ENCODE results near the gene SREK1. TPM values are rescaled to one million over a fixed set of nuclear protein-coding genes. Genes with fewer than 3 reads are reported as not detected.

The SREK1 gene
- total RNA-seq, 2 donors from 2014 or later: 65.2 to 67.5 TPM

DNA sequence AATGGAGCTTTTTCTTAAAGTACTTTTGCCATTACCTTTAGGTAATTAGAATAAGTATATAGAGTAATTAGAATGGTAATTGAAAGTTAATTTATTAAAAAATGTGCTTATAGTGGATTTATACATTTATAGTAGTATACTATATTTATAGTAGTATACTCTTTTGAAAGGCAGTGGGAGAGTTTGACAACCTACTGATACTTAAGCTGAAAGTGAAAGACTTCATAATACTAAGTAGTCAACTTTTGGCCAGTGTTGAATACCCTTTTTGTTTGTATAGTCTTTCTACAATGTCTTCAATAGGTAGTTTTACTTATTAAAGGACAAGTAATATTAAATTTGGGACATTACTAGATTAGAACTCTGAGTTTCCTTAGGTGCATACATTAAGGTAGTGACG lies 12.9 kb downstream of the SREK1 start:
- H3K4me1 ChIP-seq (replicated peaks): no peaks in the 10 kb centered on the region
- no peak for TF ChIP-seq POLR2A (IDR thresholded peaks at IDR 0.05)
- TF ChIP-seq POLR2AphosphoS5 (IDR thresholded peaks at IDR 0.05): no peak
- TF ChIP-seq, protein P1, sequence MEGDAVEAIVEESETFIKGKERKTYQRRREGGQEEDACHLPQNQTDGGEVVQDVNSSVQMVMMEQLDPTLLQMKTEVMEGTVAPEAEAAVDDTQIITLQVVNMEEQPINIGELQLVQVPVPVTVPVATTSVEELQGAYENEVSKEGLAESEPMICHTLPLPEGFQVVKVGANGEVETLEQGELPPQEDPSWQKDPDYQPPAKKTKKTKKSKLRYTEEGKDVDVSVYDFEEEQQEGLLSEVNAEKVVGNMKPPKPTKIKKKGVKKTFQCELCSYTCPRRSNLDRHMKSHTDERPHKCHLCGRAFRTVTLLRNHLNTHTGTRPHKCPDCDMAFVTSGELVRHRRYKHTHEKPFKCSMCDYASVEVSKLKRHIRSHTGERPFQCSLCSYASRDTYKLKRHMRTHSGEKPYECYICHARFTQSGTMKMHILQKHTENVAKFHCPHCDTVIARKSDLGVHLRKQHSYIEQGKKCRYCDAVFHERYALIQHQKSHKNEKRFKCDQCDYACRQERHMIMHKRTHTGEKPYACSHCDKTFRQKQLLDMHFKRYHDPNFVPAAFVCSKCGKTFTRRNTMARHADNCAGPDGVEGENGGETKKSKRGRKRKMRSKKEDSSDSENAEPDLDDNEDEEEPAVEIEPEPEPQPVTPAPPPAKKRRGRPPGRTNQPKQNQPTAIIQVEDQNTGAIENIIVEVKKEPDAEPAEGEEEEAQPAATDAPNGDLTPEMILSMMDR (IDR thresholded peaks at IDR 0.05): no peak
- WGBS: 94% methylated on average over 1 of the region's 1 CpG
- H3K36me3 ChIP-seq: no peaks in the 10 kb centered on the region
- H3K4me3 ChIP-seq: no peak overlapping the region
- DNase-seq (ENCODE audit: low spot score): no peak
- H3K9me3 ChIP-seq: no peaks in the 10 kb centered on the region
- intact Hi-C loops (cut with DNase I): no loop called here
- H3K27me3 ChIP-seq (replicated peaks; ENCODE audit: insufficient read depth): no peaks in the 10 kb centered on the region
- no peak overlapping the region for H3K27ac ChIP-seq

DNA sequence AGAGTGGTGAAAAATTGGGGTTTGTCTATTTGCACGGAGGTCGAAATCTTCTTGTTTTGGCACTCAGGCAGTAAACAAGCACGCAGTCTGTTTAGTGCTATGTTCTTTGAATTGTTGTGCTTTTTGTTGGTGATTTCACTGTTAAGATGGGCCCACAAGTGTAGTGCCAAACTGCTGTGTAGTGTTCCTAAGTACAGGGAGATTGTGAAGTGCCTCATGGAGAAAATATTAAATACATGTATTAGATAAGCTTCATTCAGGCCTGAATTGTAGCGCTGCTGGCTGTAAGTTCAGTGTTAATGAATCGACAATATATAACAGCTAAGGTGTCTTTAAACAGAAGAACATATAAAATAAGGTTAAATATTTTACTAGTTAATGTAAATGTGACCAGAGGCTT lies 17.3 kb downstream of the SREK1 start:
- intact Hi-C loops (cut with DNase I): no loop called here

DNA sequence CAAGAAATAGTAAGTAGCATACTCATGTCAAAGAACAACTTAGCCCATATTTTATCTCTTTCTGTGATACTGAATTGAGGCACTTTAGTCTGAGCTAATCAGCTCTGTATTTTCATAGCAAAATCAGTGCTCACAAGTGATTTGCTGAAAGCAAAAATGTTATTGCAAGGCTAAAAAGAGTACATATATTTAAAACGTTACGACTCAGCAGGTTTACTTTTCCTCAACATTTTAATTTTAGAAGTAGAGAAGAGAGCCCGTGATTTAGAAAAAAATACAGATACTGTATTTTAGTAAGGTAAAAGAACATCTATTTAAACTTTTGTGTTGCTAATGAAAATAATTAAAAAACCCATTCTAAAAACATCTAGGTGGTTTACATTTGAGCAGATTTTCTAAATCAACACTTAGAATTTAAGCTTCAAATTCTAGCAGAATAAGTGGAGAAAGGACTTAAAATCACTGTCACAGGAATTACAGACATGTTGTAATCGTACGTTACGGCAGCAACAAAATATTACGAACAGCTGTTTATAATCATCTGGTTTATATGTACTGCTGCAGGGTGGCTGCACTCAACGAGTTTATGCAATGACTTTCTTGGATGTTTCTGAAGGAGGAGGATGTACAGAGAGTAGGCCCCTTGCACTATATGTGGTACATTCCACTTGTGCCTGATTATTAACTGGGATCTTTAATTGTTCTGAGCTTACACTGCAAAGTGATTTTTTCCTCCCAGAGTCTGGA lies 20.1 kb downstream of the SREK1 start:
- H3K9me3 ChIP-seq: no peaks in the 10 kb centered on the region
- H3K36me3 ChIP-seq: peaks cover 3 to 10% of the 10 kb centered on the region in 2 donors
- TF ChIP-seq POLR2A (IDR thresholded peaks at IDR 0.05) (no peak), POLR2AphosphoS5 (IDR thresholded peaks at IDR 0.05) (no peak)
- TF ChIP-seq, protein P1 (IDR thresholded peaks at IDR 0.05): no peak
- no peaks in the 10 kb centered on the region for H3K27me3 ChIP-seq (replicated peaks; ENCODE audit: insufficient read depth)
- H3K27ac ChIP-seq: no peak overlapping the region
- DNase-seq (ENCODE audit: low spot score): no peak
- intact Hi-C loops (cut with DNase I): no loop called here
- H3K4me1 ChIP-seq (replicated peaks): no peaks in the 10 kb centered on the region
- no peak overlapping the region for H3K4me3 ChIP-seq
- 81% methylated on average over 8 of the region's 8 CpGs for WGBS

More for the DNA sequence above, 17.3 kb downstream of the SREK1 start:
- 95% methylated on average over 5 of the region's 5 CpGs for WGBS
- H3K4me1 ChIP-seq (replicated peaks): no peaks in the 10 kb centered on the region
- peaks cover 0 to 6% of the 10 kb centered on the region in 2 donors for H3K36me3 ChIP-seq
- H3K27ac ChIP-seq: no peak overlapping the region
- no peaks in the 10 kb centered on the region for H3K9me3 ChIP-seq
- TF ChIP-seq POLR2A (IDR thresholded peaks at IDR 0.05) (no peak), POLR2AphosphoS5 (IDR thresholded peaks at IDR 0.05) (no peak)
- TF ChIP-seq, protein P1 (IDR thresholded peaks at IDR 0.05): no peak
- no peaks in the 10 kb centered on the region for H3K27me3 ChIP-seq (replicated peaks; ENCODE audit: insufficient read depth)
- no peak overlapping the region for H3K4me3 ChIP-seq
- DNase-seq (ENCODE audit: low spot score): no peak

DNA sequence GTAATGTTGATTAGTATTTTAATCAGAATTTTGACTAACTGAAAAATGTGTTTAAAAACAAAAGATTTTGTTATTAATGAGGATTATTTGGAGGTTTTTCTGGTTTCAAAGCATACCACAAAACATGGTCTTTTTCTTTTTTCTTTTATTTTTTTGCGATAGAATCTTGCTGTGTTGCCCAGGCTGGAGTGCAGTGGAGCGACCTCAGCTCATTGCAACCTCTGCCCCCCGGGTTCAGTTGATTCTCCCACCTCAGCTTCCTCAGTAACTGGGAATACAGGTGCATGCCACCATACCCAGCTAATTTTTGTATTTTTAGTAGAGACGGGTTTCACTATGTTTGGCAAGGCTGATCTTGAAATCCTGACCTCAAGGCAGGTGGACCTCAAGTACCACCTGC lies 24.1 kb downstream of the SREK1 start:
- Histone ChIP-seq H3K27me3 (replicated peaks; ENCODE audit: insufficient read depth) (no peaks in the 10 kb centered on the region), H3K9me3 (no peaks in the 10 kb centered on the region), H3K4me3 (no peak overlapping the region), H3K36me3 (peaks cover 3 to 10% of the 10 kb centered on the region in 2 donors), H3K27ac (no peak overlapping the region), H3K4me1 (replicated peaks) (no peaks in the 10 kb centered on the region)
- no peak for DNase-seq (ENCODE audit: low spot score)
- TF ChIP-seq POLR2A (IDR thresholded peaks at IDR 0.05): no peak
- no peak for TF ChIP-seq POLR2AphosphoS5 (IDR thresholded peaks at IDR 0.05)
- TF ChIP-seq, protein P1 (IDR thresholded peaks at IDR 0.05): no peak
- 86% methylated on average over 4 of the region's 4 CpGs for WGBS
- intact Hi-C loops (cut with DNase I): no loop called here

DNA sequence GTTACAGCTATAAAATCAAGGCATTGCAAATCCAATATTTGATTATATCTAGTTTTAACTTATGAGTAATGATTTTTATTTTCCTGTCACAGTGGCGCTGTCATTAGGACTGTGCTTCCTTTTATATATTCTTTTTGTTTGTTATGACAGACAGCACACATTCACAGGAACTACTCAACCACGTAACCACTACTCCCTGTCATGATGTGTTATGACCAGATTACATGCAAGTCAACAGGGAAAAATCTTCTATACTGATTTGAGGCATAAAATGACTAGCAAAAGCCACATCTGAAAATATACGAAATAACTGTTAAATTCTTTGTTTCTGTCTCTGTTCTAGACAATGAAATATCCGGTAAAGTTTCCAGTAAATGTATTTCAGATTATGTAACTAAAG lies 25.4 kb downstream of the SREK1 start:
- Histone ChIP-seq H3K27me3 (replicated peaks; ENCODE audit: insufficient read depth) (no peaks in the 10 kb centered on the region), H3K4me3 (no peak overlapping the region), H3K36me3 (peaks cover 3 to 10% of the 10 kb centered on the region in 2 donors), H3K9me3 (no peaks in the 10 kb centered on the region), H3K27ac (no peak overlapping the region), H3K4me1 (replicated peaks) (no peaks in the 10 kb centered on the region)
- TF ChIP-seq POLR2A (IDR thresholded peaks at IDR 0.05): no peak
- TF ChIP-seq POLR2AphosphoS5 (IDR thresholded peaks at IDR 0.05): no peak
- TF ChIP-seq, protein P1 (IDR thresholded peaks at IDR 0.05): no peak
- intact Hi-C loops (cut with DNase I): no loop called here
- 86% methylated on average over 4 of the region's 4 CpGs for WGBS
- no peak for DNase-seq (ENCODE audit: low spot score)

Data from prostate gland (tissue), 2 donors.